Testis (tissue), 3 donors: Measurements from ENCODE around the gene MAP4. TPM values are rescaled to one million over a fixed set of nuclear protein-coding genes. Genes with fewer than 3 reads are reported as not detected.

Experiments
- DNase-seq: peaks from one replicate; pipeline ENCODE4 v3.0.0-alpha.2; 2019
- H3K27ac ChIP-seq, 2 donors: fragments of 200-600 bp; sonication (generic); one replicate each; pipeline ENCODE4 v1.5.1; 2019
- H3K27me3 ChIP-seq: fragments of 200-600 bp; sonication (generic); one replicate; pipeline ENCODE4 v1.5.1; 2019
- H3K36me3 ChIP-seq: fragments of 200-600 bp; sonication (generic); one replicate; pipeline ENCODE4 v1.5.1; 2017; ENCODE audit warnings: low read depth; ENCODE audit errors: missing control alignments
- H3K4me1 ChIP-seq: fragments of 200-600 bp; sonication (generic); one replicate; pipeline ENCODE4 v1.5.1; 2019
- H3K4me3 ChIP-seq, 2 donors: fragments of 200-600 bp; sonication (generic); one replicate each; pipeline ENCODE4 v1.5.1; 2017 to 2019
- H3K9me3 ChIP-seq: fragments of 200-600 bp; sonication (generic); one replicate; pipeline ENCODE4 v1.5.1; 2017
- CTCF ChIP-seq, 3 experiments: fragments of 450-650 bp in 2 of 3; fragments of 200-600 bp in 1 of 3; sonication (generic) in 1 of 3; IDR thresholded peaks; one replicate each; pipeline ENCODE4 v1.5.1; 2016 to 2019; ENCODE audit warnings: antibody characterized with exemption in 3 of 3, mild to moderate bottlenecking in 2 of 3, moderate library complexity in 1 of 3
- POLR2A ChIP-seq: fragments of 450-650 bp; IDR thresholded peaks from one replicate; pipeline ENCODE4 v1.6.1; 2017; ENCODE audit warnings: antibody characterized with exemption, mild to moderate bottlenecking, moderate library complexity
- WGBS, 2 donors: methylation state at CpG; one replicate each; pipeline ENCODE4 v1.1.5; 2018; 5-methylcytosine and 5-hydroxymethylcytosine counted together
- intact Hi-C: fragments of 100-400 bp; cut with DNase I; formaldehyde crosslinking; loops from one replicate; pipeline ENCODE4 v1.15.1; 2023; ENCODE audit warnings: low total_unique reads
- polyA plus RNA-seq: library from polyadenylated mRNA; stranded (reverse); fragments of 350-450 nt; fragmentation: Illumina TruSeq; extraction: RNeasy Lipid Tissue Mini Kit (QIAGEN cat#74804); gene quantifications from one replicate; pipeline ENCODE4 v1.2.3, GENCODE V29; 2014; ENCODE audit warnings: low read depth, low replicate concordance; ENCODE audit not compliant: insufficient read depth
- total RNA-seq, 2 donors: library from RNA; depleted of rRNA; stranded (reverse); fragments of >200 nt; gene quantifications; one replicate each; pipeline ENCODE4 v1.2.3, GENCODE V29; 2016

The MAP4 gene
- total and polyA plus RNA-seq, 3 donors from 2014 or later: 195 to 241 (median 226) TPM

DNA sequence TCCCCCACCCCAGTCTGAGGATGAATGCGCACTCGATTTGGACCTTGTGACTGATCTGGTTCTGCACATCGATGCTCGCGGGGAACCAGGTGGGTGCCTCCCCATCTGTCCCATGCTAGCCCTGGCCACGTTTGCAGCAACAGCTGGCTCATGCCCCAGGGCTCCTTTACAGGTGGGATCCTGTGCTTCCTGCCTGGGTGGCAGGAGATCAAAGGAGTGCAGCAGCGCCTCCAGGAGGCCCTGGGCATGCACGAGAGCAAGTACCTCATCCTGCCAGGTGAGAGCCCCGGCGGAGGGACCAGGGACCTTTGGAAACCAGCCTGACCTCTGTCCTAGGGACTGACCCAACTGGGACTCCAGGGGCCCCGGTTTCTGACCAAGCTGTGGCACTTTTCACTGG, 169.0 kb downstream of the MAP4 start:
- no peaks in the 10 kb centered on the region for H3K4me1 ChIP-seq
- H3K27ac ChIP-seq: no peak overlapping the region
- DNase-seq: no peak
- intact Hi-C loops: no loop called here
- no peak overlapping the region for H3K4me3 ChIP-seq
- no peaks in the 10 kb centered on the region for H3K27me3 ChIP-seq
- H3K36me3 ChIP-seq: no peaks in the 10 kb centered on the region
- TF ChIP-seq POLR2A (no peak), CTCF (IDR thresholded peaks at IDR 0.05) (no peak)
- no peaks in the 10 kb centered on the region for H3K9me3 ChIP-seq
- 86% methylated on average over 11 of the region's 11 CpGs; no CpG with 5 or more reads in 1 of the 2 donors for WGBS, 2 donors

DNA sequence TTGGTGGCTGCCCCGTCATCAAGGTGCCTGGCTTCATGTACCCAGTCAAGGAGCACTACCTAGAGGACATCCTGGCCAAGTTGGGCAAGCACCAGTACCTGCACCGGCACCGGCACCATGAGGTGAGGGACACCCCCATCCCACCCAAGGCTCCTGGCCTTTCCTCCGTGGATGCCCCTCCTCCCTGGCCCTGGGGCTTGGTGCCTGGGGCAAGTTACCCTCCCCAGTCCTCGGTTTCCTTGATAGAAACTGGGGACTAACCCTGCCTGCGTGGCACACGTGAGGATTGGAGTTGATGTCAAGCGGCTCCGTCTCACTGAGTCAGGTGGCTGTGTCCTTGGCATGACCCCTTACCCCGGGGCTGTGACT, 169.4 kb downstream of the MAP4 start:
- no peak overlapping the region for H3K27ac ChIP-seq
- intact Hi-C loops: no loop called here
- H3K27me3 ChIP-seq: no peaks in the 10 kb centered on the region
- DNase-seq: no peak
- no peaks in the 10 kb centered on the region for H3K4me1 ChIP-seq
- H3K36me3 ChIP-seq: no peaks in the 10 kb centered on the region
- no peaks in the 10 kb centered on the region for H3K9me3 ChIP-seq
- H3K4me3 ChIP-seq: no peak overlapping the region
- 83 to 91% methylated on average over 1 to 10 of the region's 10 CpGs for WGBS, 2 donors
- no peak for TF ChIP-seq CTCF (IDR thresholded peaks at IDR 0.05)
- no peak for TF ChIP-seq POLR2A

DNA sequence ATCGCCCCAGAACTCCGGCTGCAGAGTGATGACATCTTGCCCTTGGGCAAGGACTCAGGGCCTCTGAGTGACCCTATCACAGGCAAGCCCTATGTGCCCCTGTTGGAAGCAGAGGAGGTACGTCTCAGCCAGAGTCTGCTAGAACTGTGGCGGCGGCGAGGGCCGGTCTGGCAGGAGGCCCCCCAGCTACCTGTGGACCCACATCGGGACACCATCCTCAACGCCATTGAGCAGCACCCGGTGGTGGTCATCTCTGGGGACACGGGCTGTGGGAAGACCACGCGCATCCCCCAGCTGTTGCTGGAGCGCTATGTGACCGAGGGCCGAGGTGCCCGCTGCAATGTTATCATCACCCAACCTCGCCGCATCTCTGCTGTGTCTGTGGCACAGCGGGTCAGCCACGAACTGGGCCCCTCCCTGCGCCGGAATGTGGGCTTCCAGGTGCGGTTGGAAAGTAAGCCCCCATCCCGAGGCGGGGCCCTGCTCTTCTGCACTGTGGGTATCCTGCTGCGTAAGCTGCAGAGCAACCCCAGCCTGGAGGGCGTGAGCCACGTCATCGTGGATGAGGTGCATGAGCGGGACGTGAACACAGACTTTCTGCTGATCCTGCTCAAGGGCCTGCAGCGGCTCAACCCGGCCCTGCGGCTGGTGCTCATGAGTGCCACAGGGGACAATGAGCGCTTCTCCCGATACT, 169.9 kb downstream of the MAP4 start:
- 89 to 93% methylated on average over 21 to 37 of the region's 37 CpGs for WGBS, 2 donors
- H3K27ac ChIP-seq: no peak overlapping the region
- H3K27me3 ChIP-seq: no peaks in the 10 kb centered on the region
- no peak for TF ChIP-seq POLR2A
- TF ChIP-seq CTCF (IDR thresholded peaks at IDR 0.05): no peak
- intact Hi-C loops: no loop called here
- H3K9me3 ChIP-seq: no peaks in the 10 kb centered on the region
- no peaks in the 10 kb centered on the region for H3K36me3 ChIP-seq
- no peaks in the 10 kb centered on the region for H3K4me1 ChIP-seq
- DNase-seq: no peak
- H3K4me3 ChIP-seq: no peak overlapping the region

DNA sequence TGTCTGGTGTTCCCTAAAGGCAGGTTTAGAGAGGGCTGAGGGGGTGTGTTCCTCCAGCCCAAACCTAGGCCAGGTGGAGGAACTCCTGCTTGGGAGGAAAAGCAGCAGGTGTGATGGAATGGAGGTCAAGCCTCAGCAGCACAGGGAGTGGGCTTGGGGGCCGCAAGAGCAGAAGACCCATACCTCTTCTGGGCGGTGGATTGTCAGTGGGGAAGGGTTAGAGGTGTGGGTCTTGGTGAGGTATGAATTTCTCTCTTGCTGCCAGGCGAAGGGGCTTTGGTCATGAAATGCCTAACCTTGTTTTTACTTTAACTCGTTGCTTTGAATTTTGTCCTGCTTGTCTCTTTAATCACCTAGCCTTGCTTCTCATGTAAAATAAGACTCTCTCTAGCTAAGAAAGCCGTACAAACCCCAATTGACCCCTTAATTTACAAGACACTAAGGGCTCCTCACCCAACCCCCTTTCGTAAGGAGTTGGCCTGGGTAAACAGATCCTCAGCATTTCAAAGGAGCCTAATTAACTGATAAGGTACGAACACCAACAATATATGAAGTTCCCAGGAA, 174.3 kb downstream of the MAP4 start:
- Histone ChIP-seq H3K27me3 (no peaks in the 10 kb centered on the region), H3K36me3 (no peaks in the 10 kb centered on the region), H3K4me3 (no peak overlapping the region), H3K27ac (no peak overlapping the region), H3K4me1 (no peaks in the 10 kb centered on the region), H3K9me3 (no peaks in the 10 kb centered on the region)
- no peak for TF ChIP-seq POLR2A
- DNase-seq: no peak
- WGBS, 2 donors: 76 to 79% methylated on average over 7 of the region's 7 CpGs
- intact Hi-C loops: no loop called here

GRCh38 chr3:47838503-47838902, 177.7 kb downstream of the MAP4 start:
- H3K27me3 ChIP-seq: no peaks in the 10 kb centered on the region
- intact Hi-C loops: no loop called here
- no peaks in the 10 kb centered on the region for H3K9me3 ChIP-seq
- H3K27ac ChIP-seq: no peak overlapping the region
- H3K4me1 ChIP-seq: no peaks in the 10 kb centered on the region
- no peak for DNase-seq
- WGBS, 2 donors: 91 to 94% methylated on average over 5 of the region's 5 CpGs
- TF ChIP-seq CTCF (IDR thresholded peaks at IDR 0.05) (no peak), POLR2A (no peak)
- no peak overlapping the region for H3K4me3 ChIP-seq
- no peaks in the 10 kb centered on the region for H3K36me3 ChIP-seq
